GM12878 (cell line): ENCODE measurements around the gene RAD9A. TPM values are rescaled to one million over a fixed set of nuclear protein-coding genes. Genes with fewer than 3 reads are reported as not detected.

Experiments used
- ATAC-seq: fragments of 200-7000 bp; cut with Tn5 transposase; 3 replicates; pipeline ENCODE4 v1.9.1; 2020; ENCODE audit warnings: mild to moderate bottlenecking, moderate library complexity
- BruUV-seq: library from RNA; stranded (reverse); fragments of 400-500 nt; replicated peaks from 2 replicates; lab custom pipeline; 2021; lab: Mats Ljungman, UMichigan
- CTCF ChIA-PET: fragments of 300-600 bp; sonication (Branson Sonifier 250); formaldehyde crosslinking; extraction: SDS; loops from one replicate; lab custom pipeline; 2021; ENCODE audit warnings: inconsistent platforms; lab: Yijun Ruan, JAX
- POLR2A ChIA-PET: fragments of 350-600 bp; formaldehyde crosslinking; extraction: SDS; loops from one replicate; lab custom pipeline; 2021; ENCODE audit warnings: inconsistent platforms; lab: Charles Lee
- RAD21 ChIA-PET: fragments of 300-600 bp; sonication (Branson Sonifier 250); formaldehyde crosslinking; loops from one replicate; lab custom pipeline; 2023; ENCODE audit warnings: antibody characterized with exemption; ENCODE audit not compliant: unreplicated experiment; lab: Charles Lee
- SMC1A ChIA-PET: fragments of 300-600 bp; sonication (Branson Sonifier 250); formaldehyde crosslinking; loops from one replicate; lab custom pipeline; 2023; ENCODE audit not compliant: unreplicated experiment, uncharacterized antibody; lab: Charles Lee
- DNase-seq: peaks from one replicate; pipeline ENCODE4 v3.0.0-alpha.2; 2011; ENCODE audit warnings: low read depth, low spot score
- FAIRE-seq: peaks from 3 replicates; lab custom pipeline; 2011; peaks lifted over from hg19 to GRCh38; lab: Jason Lieb, UNC
- H2AFZ ChIP-seq: 2 replicates; pipeline ENCODE4 v1.6.0; 2011; ENCODE audit warnings: low read depth, low read length, control low read depth; ENCODE audit not compliant: control insufficient read depth
- H3K27ac ChIP-seq: 2 replicates; pipeline ENCODE4 v1.5.1; 2011; ENCODE audit warnings: control low read depth; ENCODE audit not compliant: control insufficient read depth, insufficient read depth
- H3K27me3 ChIP-seq, 2 experiments: replicated peaks in 1 of 2; 2 replicates each; pipeline versions ENCODE4 v1.6.0 to v1.6.1; 2011; ENCODE audit warnings: low read length in 1 of 2; ENCODE audit not compliant: control insufficient read depth in 2 of 2, insufficient read depth in 2 of 2
- H3K36me3 ChIP-seq, 2 experiments: 2 replicates each; pipeline ENCODE4 v1.5.1; 2011; ENCODE audit warnings: low read length in 1 of 2; ENCODE audit not compliant: control insufficient read depth in 2 of 2, insufficient read depth in 2 of 2
- H3K4me1 ChIP-seq: 2 replicates; pipeline ENCODE4 v1.6.1; 2011; ENCODE audit warnings: mild to moderate bottlenecking, low read length, moderate library complexity, mixed read lengths; ENCODE audit not compliant: control insufficient read depth, insufficient read depth
- H3K4me2 ChIP-seq: 2 replicates; pipeline ENCODE4 v1.6.0; 2011; ENCODE audit warnings: control low read depth; ENCODE audit not compliant: control insufficient read depth, insufficient read depth
- H3K4me3 ChIP-seq: fragments of 200-600 bp; sonication (generic); 2 replicates; pipeline ENCODE4 v1.5.1; 2016
- H3K79me2 ChIP-seq: 2 replicates; pipeline ENCODE4 v1.6.0; 2011; ENCODE audit warnings: low read length; ENCODE audit not compliant: control insufficient read depth, insufficient read depth
- H3K9ac ChIP-seq: 2 replicates; pipeline ENCODE4 v1.8.0; 2011; ENCODE audit warnings: low read length, control low read depth, mixed read lengths; ENCODE audit not compliant: control insufficient read depth, insufficient read depth
- H3K9me3 ChIP-seq: replicated peaks from 3 replicates; pipeline ENCODE4 v1.5.1; 2011; ENCODE audit warnings: mild to moderate bottlenecking, low read length; ENCODE audit not compliant: control insufficient read depth, insufficient read depth
- H4K20me1 ChIP-seq: 2 replicates; pipeline ENCODE4 v1.6.0; 2011; ENCODE audit not compliant: control insufficient read depth, insufficient read depth
- BCL11A ChIP-seq: IDR thresholded peaks from 2 replicates; pipeline ENCODE4 v1.6.1; 2011; ENCODE audit warnings: low read depth, low read length
- FOS ChIP-seq: IDR thresholded peaks from 3 replicates; pipeline ENCODE4 v1.6.1; 2011; ENCODE audit warnings: borderline replicate concordance; ENCODE audit not compliant: insufficient read length; ENCODE audit errors: extremely low read depth
- IKZF2 ChIP-seq, 2 experiments: fragments of 450-650 bp; IDR thresholded peaks; 2 replicates each; pipeline ENCODE4 v1.6.1; 2017; ENCODE audit warnings: mild to moderate bottlenecking in 2 of 2, moderate library complexity in 2 of 2
- POLR2AphosphoS5 ChIP-seq: IDR thresholded peaks from 2 replicates; pipeline ENCODE4 v1.6.1; 2011; ENCODE audit warnings: mild to moderate bottlenecking, low read length, inconsistent platforms
- SMAD5 ChIP-seq: IDR thresholded peaks from 2 replicates; pipeline ENCODE4 v1.6.1; 2016; ENCODE audit warnings: antibody characterized with exemption, low read depth
- SMARCA5 ChIP-seq: fragments of 450-650 bp; IDR thresholded peaks from 2 replicates; pipeline ENCODE4 v1.6.1; 2017; ENCODE audit warnings: mild to moderate bottlenecking
- WGBS: methylation state at CpG from one replicate; pipeline ENCODE4 v1.1.6; 2016; ENCODE audit warnings: low lambda C conversion rate; ENCODE audit not compliant: insufficient replicate concordance, insufficient coverage; ENCODE audit errors: missing lambda C conversion rate; 5-methylcytosine and 5-hydroxymethylcytosine counted together
- in situ Hi-C: fragments of 300-500 bp; cut with MboI; formaldehyde crosslinking; loops from 9 replicates; pipeline ENCODE4 v1.14.3; 2018; ENCODE audit warnings: mixed read lengths
- intact Hi-C: fragments of 100-400 bp; cut with micrococcal nuclease; formaldehyde crosslinking; loops from one replicate; pipeline ENCODE4 v1.14.2; 2022; ENCODE audit not compliant: unreplicated experiment
- polyA plus RNA-seq, 11 experiments: library from polyadenylated mRNA; depleted of rRNA in 4 of 11; unstranded in 6 of 11; stranded (reverse) in 5 of 11; fragments of >200 nt; fragmentation: Nextera tagmentation in 4 of 11; fragmentation: Illumina TruSeq in 1 of 11; extraction: Ambion mirVana in 4 of 11; extraction: Trizol in 1 of 11; gene quantifications; 1 replicate in 1 of 11; 2 replicates in 10 of 11; pipeline versions ENCODE4 v1.2.1 to v1.2.3, GENCODE V29; 2011 to 2016; ENCODE audit warnings: inconsistent platforms in 2 of 11, missing spikeins in 2 of 11, low read depth in 1 of 11
- total RNA-seq, 4 experiments: library from RNA; depleted of rRNA in 3 of 4; stranded (reverse); fragments of >200 nt in 3 of 4; fragmentation: Illumina TruSeq in 1 of 4; extraction: Trizol in 1 of 4; gene quantifications; 2 replicates each; pipeline versions ENCODE4 v1.2.1 to v1.2.3, GENCODE V29; 2013 to 2021

The RAD9A gene
- total and polyA plus RNA-seq, 10 of the 15 experiments (the other 5 are each of a cell fraction or from before 2014, with no cell fraction given): 1.1 to 36.2 (median 19.8) TPM

GRCh38 chr11:67439321-67440228, 47.8 kb downstream of the RAD9A start (continued):
- TF ChIP-seq POLR2AphosphoS5 (peak; percentile 23; the same call in 1 of the 2 replicates), IKZF2 (IDR thresholded peaks at IDR 0.05) (peak in 1 of 2 experiments; percentile 45; a peak in 3 of 4 replicates), BCL11A (no peak), FOS (no peak)

GRCh38 chr11:67440229-67441097, 48.7 kb downstream of the RAD9A start:
- peak overlapping the region; percentile 26; the same call in 1 of the 2 replicates for H3K4me3 ChIP-seq
- POLR2A ChIA-PET: interaction anchor here (1.0 to 1.6 kb wide), 4 partner anchors 11 to 44 kb away, joined by 3 to 5 read pairs (median 4); partner anchors contain the start of gene PPP1CA
- no TSS peak for BruUV-seq
- H3K9me3 ChIP-seq: no peaks in the 10 kb centered on the region
- RAD21 ChIA-PET: interaction anchor here (0.6 to 7.2 kb wide), 5 partner anchors 24 to 87 kb away, joined by 3 to 112 read pairs (median 32); partner anchors contain the start of genes AIP, POLD4, PPP1CA and TBC1D10C
- CTCF ChIA-PET: interaction anchor here (0.6 to 1.1 kb wide), 3 partner anchors 37 to 66 kb away, joined by 3 read pairs; partner anchors contain the start of gene TBC1D10C
- ATAC-seq (no peak), FAIRE-seq (no peak), DNase-seq (no peak)
- peaks cover 0 to 8% of the 10 kb centered on the region in 2 experiments; a peak in 2 of 4 replicates for H3K36me3 ChIP-seq
- peak overlapping the region; percentile 44; the same call in 1 of the 2 replicates for H3K4me2 ChIP-seq
- H3K79me2 ChIP-seq: peaks cover 42% of the 10 kb centered on the region
- H3K27me3 ChIP-seq: no peaks in the 10 kb centered on the region
- peaks cover 30% of the 10 kb centered on the region for H3K4me1 ChIP-seq
- TF ChIP-seq SMAD5: no peak
- no peak for TF ChIP-seq SMARCA5
- intact Hi-C loops (no loop called here), in situ Hi-C loops (no loop called here)
- no peak overlapping the region for H3K9ac ChIP-seq
- SMC1A ChIA-PET: interaction anchor here (1.5 kb wide), 1 partner anchor 20 kb away, joined by 5 read pairs; no protein-coding TSS in a partner anchor
- no peak overlapping the region for H3K27ac ChIP-seq
- no peaks in the 10 kb centered on the region for H4K20me1 ChIP-seq
- WGBS: 68% methylated on average over 17 of the region's 17 CpGs
- H2AFZ ChIP-seq: no peak overlapping the region
